CD4-positive, alpha-beta T cell treated with Interleukin-4 for 1 hour (primary cell): ENCODE results near the gene CD300LG.

ENCODE experiments used
- DNase-seq, 2 donors: peaks; one replicate each; pipeline ENCODE4 v3.0.0-alpha.2; 2020 to 2022

Gene CD300LG

DNA sequence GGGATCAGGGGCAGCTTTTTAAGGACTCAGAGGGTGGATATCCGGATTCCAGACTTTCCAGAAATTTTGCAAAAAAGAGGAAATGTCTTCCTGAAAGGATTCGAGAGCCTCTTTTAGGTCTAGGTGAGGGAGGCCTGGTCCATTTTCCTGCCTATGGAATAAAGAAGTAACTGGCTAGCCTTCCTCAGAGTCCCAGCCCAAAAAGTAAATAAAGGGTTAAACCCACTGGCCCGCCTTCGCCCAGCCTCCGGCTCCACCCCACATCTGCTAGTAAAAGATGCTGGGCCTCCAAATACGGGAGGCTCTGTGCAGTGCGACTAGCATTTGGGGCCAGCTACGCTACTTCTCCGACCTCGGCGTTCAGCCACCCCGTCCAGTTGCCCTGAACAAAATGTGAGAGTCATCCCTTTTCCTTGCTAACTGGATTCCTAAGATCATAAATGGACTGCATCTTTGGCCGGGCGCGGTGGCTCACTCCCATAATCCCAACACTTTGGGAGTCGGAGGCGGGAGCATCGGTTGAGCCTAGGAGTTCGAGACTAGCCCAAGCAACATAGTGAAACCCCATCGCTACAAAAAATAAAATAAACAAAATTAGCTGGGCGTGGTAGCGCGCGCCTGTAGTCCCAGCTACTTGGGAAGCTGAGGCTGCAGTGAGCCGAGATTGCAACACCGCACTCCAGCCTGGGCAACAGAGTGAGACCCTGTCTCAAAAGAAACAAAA is 61.2 kb downstream of the CD300LG start:
- DNase-seq: peak; percentile 51 to 64

GRCh38 chr17:43909537-43910231 is 62.7 kb downstream of the CD300LG start:
- no peak for DNase-seq

- DNase-seq: no peak
These were observed 64.9 kb downstream of the CD300LG start for GRCh38 chr17:43911904-43912303.

- DNase-seq: no peak
These were observed 65.8 kb downstream of the CD300LG start for GRCh38 chr17:43912635-43913304.
